Measurements from ENCODE around the gene LIPG. TPM values are rescaled to one million over a fixed set of nuclear protein-coding genes. Genes with fewer than 3 reads are reported as not detected.
"Not testable (repeated sequence)": the region's sequence is repeated elsewhere in the genome, so short reads cannot be mapped to it uniquely, and the experiment has no call there.

LIPG gene
- polyA plus RNA-seq, 2 of the 4 experiments (the other 2 are of a cell fraction) = 0.36 to 0.65 TPM

- H3K27ac ChIP-seq, FAIRE-seq, H3K9me3 ChIP-seq, H3K4me3 ChIP-seq, H3K4me2 ChIP-seq, ATAC-seq, POLR2A ChIA-PET: not testable (repeated sequence)
- TF ChIP-seq CTCF (IDR thresholded peaks at IDR 0.05) (peak; percentile 58), SMC3 (IDR thresholded peaks at IDR 0.05) (peak; percentile 67), RAD21 (conservative IDR thresholded peaks at IDR 0.05 in 1 of 2, IDR thresholded peaks at IDR 0.05 in 1 of 2) (peak; percentile 57 to 58)
- 66% methylated on average over 16 of the region's 16 CpGs for WGBS (ENCODE audit: missing lambda C conversion rate)
- DNase-seq (ENCODE audit: low read depth in 1 of 2, low spot score in 1 of 2) = peak; percentile 20 to 49
- H3K4me1 ChIP-seq = peaks cover 10% of the 10 kb centered on the region; the same call in 2 of the 3 replicates
- CTCF ChIA-PET = interaction anchor here (0.7 to 5.0 kb wide), 31 partner anchors 9 to 798 kb away, joined by 3 to 47 read pairs (median 3); no protein-coding TSS in a partner anchor
These were observed 2.4 kb upstream of the LIPG start for GRCh38 chr18:49559326-49559931.

GRCh38 chr18:49560277-49560623 is 1.6 kb upstream of the LIPG start:
- WGBS (ENCODE audit: missing lambda C conversion rate) = 38% methylated on average over 3 of the region's 3 CpGs
- DNase-seq (ENCODE audit: low read depth in 1 of 2, low spot score in 1 of 2) (no peak), FAIRE-seq (no peak), ATAC-seq (no peak)
- H3K4me3 ChIP-seq = peak overlapping the region; percentile 45; the same call in 2 of the 3 replicates
- TF ChIP-seq SMC3 (IDR thresholded peaks at IDR 0.05) (no peak), HES2 (IDR thresholded peaks at IDR 0.05) (no peak), CTCF (IDR thresholded peaks at IDR 0.05) (no peak), ATOH8 (CRISPR knock-in tag; IDR thresholded peaks at IDR 0.05; ENCODE audit: low read depth) (no peak), REST (IDR thresholded peaks at IDR 0.05) (no peak), CHD2 (IDR thresholded peaks at IDR 0.05; ENCODE audit: low read length, partially characterized antibody) (no peak), ZC3H11A (IDR thresholded peaks at IDR 0.05) (no peak), PHF8 (IDR thresholded peaks at IDR 0.05; ENCODE audit: borderline replicate concordance, low read depth) (no peak), CEBPB (IDR thresholded peaks at IDR 0.05) (no peak)
- peak overlapping the region; percentile 95 for H3K4me2 ChIP-seq
- ChIA-PET POLR2A (no interaction called here), CTCF (interaction anchor here (0.6 to 5.0 kb wide), 20 partner anchors 21 to 869 kb away, joined by 3 to 47 read pairs (median 4); no protein-coding TSS in a partner anchor)
- H3K9me3 ChIP-seq = no peaks in the 10 kb centered on the region
- no peak overlapping the region for H3K27ac ChIP-seq
- peaks cover 10% of the 10 kb centered on the region; the same call in 2 of the 3 replicates for H3K4me1 ChIP-seq

Measured in A549 (cell line).